Cardiac muscle cell (in vitro differentiated cells and primary cell): ENCODE results near the gene PPP1R9A. TPM values are rescaled to one million over a fixed set of nuclear protein-coding genes. Genes with fewer than 3 reads are reported as not detected.

ENCODE experiments used
- DNase-seq, 2 donors: peaks; one replicate each; pipeline versions ENCODE4 v3.0.0 to v3.0.0-alpha.2; 2010 to 2017; ENCODE audit warnings: low read depth in 1 of 2, low spot score in 1 of 2
- H3K27ac ChIP-seq: fragments of 200-600 bp; sonication (generic); 2 replicates; pipeline ENCODE4 v1.5.1; 2016
- H3K27me3 ChIP-seq: fragments of 200-600 bp; sonication (generic); 2 replicates; pipeline ENCODE4 v1.6.0; 2016; ENCODE audit warnings: control low read depth
- H3K36me3 ChIP-seq: fragments of 200-600 bp; sonication (generic); 2 replicates; pipeline ENCODE4 v1.5.1; 2016; ENCODE audit warnings: control low read depth
- H3K4me1 ChIP-seq: fragments of 200-600 bp; sonication (generic); 2 replicates; pipeline ENCODE4 v1.8.1; 2017; ENCODE audit warnings: low read depth, mild to moderate bottlenecking, mixed run types
- H3K4me3 ChIP-seq: fragments of 200-600 bp; sonication (generic); 2 replicates; pipeline ENCODE4 v1.5.1; 2016; ENCODE audit warnings: mild to moderate bottlenecking
- H3K9me3 ChIP-seq: fragments of 200-600 bp; sonication (generic); 2 replicates; pipeline ENCODE4 v1.5.1; 2017; ENCODE audit warnings: low read depth, mild to moderate bottlenecking, control low read depth
- polyA plus RNA-seq: library from polyadenylated mRNA; unstranded; fragments of >200 nt; fragmentation: Nextera tagmentation; extraction: Ambion mirVana; gene quantifications from 2 replicates; pipeline ENCODE4 v1.2.1, GENCODE V29; 2016
- total RNA-seq: library from RNA; depleted of rRNA; stranded (reverse); fragments of >200 nt; gene quantifications from 2 replicates; pipeline ENCODE4 v1.2.3, GENCODE V29; 2016
- TF ChIP-seq, protein P1 (sequence below): IDR thresholded peaks from 2 replicates; pipeline ENCODE4 v1.5.1; 2012; ENCODE audit warnings: low read depth, mild to moderate bottlenecking, low read length

PPP1R9A gene
- total and polyA plus RNA-seq, 2 experiments from 2014 or later: 21.4 to 41.5 TPM

DNA sequence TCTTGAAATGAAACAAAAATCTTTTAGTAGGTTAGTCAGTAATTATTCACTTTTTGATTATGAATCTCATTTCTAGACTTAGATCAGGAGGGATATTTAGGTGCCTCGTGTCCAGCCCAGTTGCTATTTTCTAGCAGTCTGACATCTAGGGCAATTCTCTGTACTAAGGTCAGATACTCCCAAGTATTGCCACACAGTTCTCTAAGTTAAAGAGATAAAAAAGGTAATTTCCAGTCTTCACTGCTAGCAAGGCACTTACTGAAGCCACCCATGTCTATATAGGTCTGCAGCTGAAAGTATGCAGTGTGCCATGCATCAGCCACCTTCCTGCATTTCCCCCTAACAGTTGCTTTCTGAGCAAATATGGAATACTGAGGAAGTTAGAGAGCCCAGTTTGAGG, 333.5 kb downstream of the PPP1R9A start:
- Histone ChIP-seq H3K27me3 (no peaks in the 10 kb centered on the region), H3K36me3 (no peaks in the 10 kb centered on the region), H3K4me3 (no peak overlapping the region), H3K4me1 (peaks cover 7% of the 10 kb centered on the region), H3K27ac (no peak overlapping the region), H3K9me3 (no peaks in the 10 kb centered on the region)
- DNase-seq: no peak
- TF ChIP-seq, protein P1, sequence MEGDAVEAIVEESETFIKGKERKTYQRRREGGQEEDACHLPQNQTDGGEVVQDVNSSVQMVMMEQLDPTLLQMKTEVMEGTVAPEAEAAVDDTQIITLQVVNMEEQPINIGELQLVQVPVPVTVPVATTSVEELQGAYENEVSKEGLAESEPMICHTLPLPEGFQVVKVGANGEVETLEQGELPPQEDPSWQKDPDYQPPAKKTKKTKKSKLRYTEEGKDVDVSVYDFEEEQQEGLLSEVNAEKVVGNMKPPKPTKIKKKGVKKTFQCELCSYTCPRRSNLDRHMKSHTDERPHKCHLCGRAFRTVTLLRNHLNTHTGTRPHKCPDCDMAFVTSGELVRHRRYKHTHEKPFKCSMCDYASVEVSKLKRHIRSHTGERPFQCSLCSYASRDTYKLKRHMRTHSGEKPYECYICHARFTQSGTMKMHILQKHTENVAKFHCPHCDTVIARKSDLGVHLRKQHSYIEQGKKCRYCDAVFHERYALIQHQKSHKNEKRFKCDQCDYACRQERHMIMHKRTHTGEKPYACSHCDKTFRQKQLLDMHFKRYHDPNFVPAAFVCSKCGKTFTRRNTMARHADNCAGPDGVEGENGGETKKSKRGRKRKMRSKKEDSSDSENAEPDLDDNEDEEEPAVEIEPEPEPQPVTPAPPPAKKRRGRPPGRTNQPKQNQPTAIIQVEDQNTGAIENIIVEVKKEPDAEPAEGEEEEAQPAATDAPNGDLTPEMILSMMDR: no peak

DNA sequence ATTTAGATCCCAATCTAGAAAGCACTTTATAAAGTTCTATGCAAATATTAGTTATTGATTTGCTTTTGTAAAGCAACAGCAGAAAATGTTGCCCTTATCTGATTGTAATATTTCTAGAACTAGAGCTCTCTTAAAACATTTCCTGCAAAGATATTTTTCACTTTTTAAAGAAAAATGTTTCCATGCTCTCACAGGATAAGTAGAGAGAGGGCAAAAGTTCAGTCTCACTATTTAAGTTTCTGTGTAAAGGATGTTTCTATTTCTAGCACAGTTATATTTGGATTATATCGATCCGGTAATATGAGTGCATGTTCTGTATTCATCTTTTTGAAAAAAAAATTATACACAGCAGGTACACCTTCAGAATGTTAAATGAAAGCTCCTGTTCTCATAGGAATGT, 334.9 kb downstream of the PPP1R9A start:
- Histone ChIP-seq H3K9me3 (no peaks in the 10 kb centered on the region), H3K27ac (no peak overlapping the region), H3K4me3 (no peak overlapping the region), H3K27me3 (no peaks in the 10 kb centered on the region), H3K36me3 (no peaks in the 10 kb centered on the region), H3K4me1 (peaks cover 7% of the 10 kb centered on the region)
- no peak for DNase-seq
- TF ChIP-seq, protein P1: no peak

- no peaks in the 10 kb centered on the region for H3K9me3 ChIP-seq
- TF ChIP-seq, protein P1: no peak
- H3K27me3 ChIP-seq: no peaks in the 10 kb centered on the region
- H3K36me3 ChIP-seq: no peaks in the 10 kb centered on the region
- H3K27ac ChIP-seq: no peak overlapping the region
- H3K4me1 ChIP-seq: peaks cover 7% of the 10 kb centered on the region
- DNase-seq: no peak
- no peak overlapping the region for H3K4me3 ChIP-seq
Observed at GRCh38 chr7:95244616-95245015, 337.2 kb downstream of the PPP1R9A start.

GRCh38 chr7:95245828-95246500, 338.6 kb downstream of the PPP1R9A start:
- peak in 1 of 2 donors; percentile 5 for DNase-seq
- Histone ChIP-seq H3K27me3 (no peaks in the 10 kb centered on the region), H3K27ac (no peak overlapping the region), H3K4me3 (no peak overlapping the region), H3K9me3 (no peaks in the 10 kb centered on the region), H3K4me1 (peaks cover 11% of the 10 kb centered on the region), H3K36me3 (no peaks in the 10 kb centered on the region)
- TF ChIP-seq, protein P1: no peak

DNA sequence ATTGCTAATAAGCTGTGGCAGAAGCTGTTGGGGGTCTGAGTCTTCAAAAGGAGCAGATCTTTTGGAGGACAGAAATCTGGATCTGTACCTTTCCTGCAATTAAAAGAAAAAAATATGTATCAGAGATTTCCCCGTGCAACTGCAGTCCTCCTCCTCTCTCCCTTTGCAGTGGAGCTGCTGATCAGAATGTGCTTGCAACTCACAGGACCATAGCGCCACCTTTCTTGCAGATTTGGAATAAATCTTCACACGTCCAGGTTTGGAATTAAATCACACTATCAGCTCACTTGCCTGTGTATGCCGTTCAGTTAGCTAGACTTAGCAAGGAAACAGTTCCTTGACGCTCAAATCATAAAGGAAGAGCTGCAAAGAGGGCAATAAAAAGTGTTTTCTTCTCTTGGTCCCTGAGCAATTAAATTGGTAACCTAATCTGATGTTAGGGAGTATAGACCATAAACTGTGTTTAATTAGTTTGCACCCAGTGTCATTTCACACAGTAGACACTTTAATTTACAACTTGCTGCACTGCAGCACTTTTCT, 339.5 kb downstream of the PPP1R9A start:
- TF ChIP-seq, protein P1: peak; percentile 74
- H3K27me3 ChIP-seq: no peaks in the 10 kb centered on the region
- no peaks in the 10 kb centered on the region for H3K36me3 ChIP-seq
- no peaks in the 10 kb centered on the region for H3K9me3 ChIP-seq
- H3K27ac ChIP-seq: no peak overlapping the region
- peaks cover 9% of the 10 kb centered on the region for H3K4me1 ChIP-seq
- H3K4me3 ChIP-seq: no peak overlapping the region
- DNase-seq: peak; percentile 81 to 90
